Choroid plexus epithelial cell (primary cell): Measurements from ENCODE around the gene PASK.

ENCODE experiments used
- DNase-seq: peaks from one replicate; pipeline ENCODE4 v3.0.0-alpha.2; 2010; ENCODE audit warnings: low read depth
- H3K4me3 ChIP-seq: 2 replicates; pipeline ENCODE4 v1.5.1; 2011; ENCODE audit warnings: low read depth, mild to moderate bottlenecking, control low read depth, low read length, moderate library complexity
- CTCF ChIP-seq: conservative IDR thresholded peaks from 2 replicates; pipeline ENCODE4 v1.5.1; 2011; ENCODE audit warnings: low read depth, mild to moderate bottlenecking, control low read depth, inconsistent platforms, low read length, moderate library complexity

The PASK gene

GRCh38 chr2:241081643-241082340 is 67.5 kb downstream of the PASK start:
- H3K4me3 ChIP-seq = no peak overlapping the region
- no peak for TF ChIP-seq CTCF
- no peak for DNase-seq

GRCh38 chr2:241081190-241081642 is 68.1 kb downstream of the PASK start:
- TF ChIP-seq CTCF = no peak
- no peak for DNase-seq
- H3K4me3 ChIP-seq = no peak overlapping the region

- no peak for TF ChIP-seq CTCF
- DNase-seq = no peak
- no peak overlapping the region for H3K4me3 ChIP-seq
These were observed 68.7 kb downstream of the PASK start for GRCh38 chr2:241080405-241081189.

GRCh38 chr2:241074901-241075540 is 74.3 kb downstream of the PASK start:
- TF ChIP-seq CTCF = no peak
- no peak overlapping the region for H3K4me3 ChIP-seq
- no peak for DNase-seq

GRCh38 chr2:241074065-241074818 is 75.0 kb downstream of the PASK start:
- no peak for TF ChIP-seq CTCF
- H3K4me3 ChIP-seq = no peak overlapping the region
- DNase-seq = no peak

- no peak for TF ChIP-seq CTCF
- DNase-seq = no peak
- no peak overlapping the region for H3K4me3 ChIP-seq
These were observed 75.9 kb downstream of the PASK start for GRCh38 chr2:241073166-241074064.
